EL (cell line): ENCODE measurements around the gene HOXB7.

Experiments
- DNase-seq: peaks from one replicate; pipeline ENCODE4 v3.0.0-alpha.2; 2016

HOXB7 gene

GRCh38 chr17:48610282-48611211, at the start of gene HOXB7:
TSS of gene HOXB7 (minus strand) at chr17:48611017. CDS start at chr17:48610918, 99 bp downstream.
- no peak for DNase-seq

GRCh38 chr17:48655913-48656312, 45.1 kb upstream of the HOXB7 start:
- no peak for DNase-seq

GRCh38 chr17:48649741-48650140, 38.9 kb upstream of the HOXB7 start:
- no peak for DNase-seq

- no peak for DNase-seq
Measured at GRCh38 chr17:48647963-48648245, 37.1 kb upstream of the HOXB7 start.

- no peak for DNase-seq
Measured at GRCh38 chr17:48647103-48647962, 36.5 kb upstream of the HOXB7 start.

GRCh38 chr17:48646183-48647102, 35.6 kb upstream of the HOXB7 start:
- peak; percentile 30 for DNase-seq

GRCh38 chr17:48645639-48646182, 34.9 kb upstream of the HOXB7 start:
- DNase-seq, result no peak

- no peak for DNase-seq
Measured at GRCh38 chr17:48644910-48645557, 34.2 kb upstream of the HOXB7 start.

GRCh38 chr17:48644159-48644558, 33.3 kb upstream of the HOXB7 start:
- DNase-seq, result no peak

GRCh38 chr17:48643697-48644012, 32.8 kb upstream of the HOXB7 start:
- DNase-seq, result no peak

- no peak for DNase-seq
Measured at GRCh38 chr17:48642843-48643696, 32.3 kb upstream of the HOXB7 start.

- no peak for DNase-seq
Measured at GRCh38 chr17:48642059-48642842, 31.4 kb upstream of the HOXB7 start.

- DNase-seq, result no peak
Measured at GRCh38 chr17:48641541-48642058, 30.8 kb upstream of the HOXB7 start.

- no peak for DNase-seq
Measured at GRCh38 chr17:48640858-48641180, 30.0 kb upstream of the HOXB7 start.

GRCh38 chr17:48639982-48640857, 29.4 kb upstream of the HOXB7 start:
- no peak for DNase-seq

GRCh38 chr17:48639136-48639535, 28.3 kb upstream of the HOXB7 start:
- DNase-seq, result no peak

GRCh38 chr17:48637323-48638260, 26.8 kb upstream of the HOXB7 start:
- peak; percentile 82 for DNase-seq
